GM18519 (cell line): ENCODE data around the gene PTPN12.
"Not testable (repeated sequence)": the region's sequence is repeated elsewhere in the genome, so short reads cannot be mapped to it uniquely, and the experiment has no call there.

ENCODE experiments used
- ATAC-seq: cut with Tn5 transposase; IDR thresholded peaks from one replicate; pipeline ENCODE4 v1.9.1; 2021; ENCODE audit warnings: mild to moderate bottlenecking, moderate library complexity; ENCODE audit not compliant: unreplicated experiment, low FRiP score

PTPN12 gene

DNA sequence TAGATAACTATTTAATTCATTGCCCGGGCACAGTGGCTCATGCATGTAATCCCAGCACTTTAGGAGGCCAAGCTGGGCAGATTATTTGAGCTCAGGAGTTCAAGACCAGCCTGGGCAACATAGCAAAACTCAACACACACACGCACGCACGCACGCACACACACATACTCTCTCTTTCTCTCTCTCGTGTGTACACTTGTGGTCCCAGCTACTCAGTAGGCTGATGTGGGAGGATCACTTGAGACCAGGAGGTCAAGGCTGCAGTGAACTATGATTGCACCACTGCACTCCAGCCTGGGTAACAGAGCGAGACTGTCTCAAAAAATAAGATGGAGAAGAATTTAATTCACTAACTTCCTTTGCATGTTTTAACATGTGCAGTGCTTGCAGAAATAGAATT is 38.1 kb downstream of the PTPN12 start:
- no peak for ATAC-seq

- ATAC-seq, result no peak
These were observed 39.8 kb downstream of the PTPN12 start for GRCh38 chr7:77576856-77577255.

DNA sequence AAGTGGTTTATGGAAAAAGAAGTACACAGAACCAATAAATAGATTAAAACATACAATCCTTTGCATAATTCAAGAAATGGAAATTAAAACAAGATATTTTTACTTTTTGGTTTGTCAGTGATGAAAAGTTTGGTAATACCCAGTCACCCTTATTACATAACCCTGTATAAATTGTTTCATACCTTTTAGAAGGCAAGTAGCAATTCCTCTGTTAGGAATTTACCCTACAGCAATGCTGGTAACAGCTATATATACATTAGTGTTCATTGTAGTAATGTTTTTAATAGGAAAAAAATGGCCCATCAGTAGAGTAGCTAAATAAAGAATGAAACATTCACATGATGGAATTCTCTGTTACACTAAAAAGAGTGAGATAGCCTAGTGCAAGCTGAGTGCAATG is 42.7 kb downstream of the PTPN12 start:
- no peak for ATAC-seq

DNA sequence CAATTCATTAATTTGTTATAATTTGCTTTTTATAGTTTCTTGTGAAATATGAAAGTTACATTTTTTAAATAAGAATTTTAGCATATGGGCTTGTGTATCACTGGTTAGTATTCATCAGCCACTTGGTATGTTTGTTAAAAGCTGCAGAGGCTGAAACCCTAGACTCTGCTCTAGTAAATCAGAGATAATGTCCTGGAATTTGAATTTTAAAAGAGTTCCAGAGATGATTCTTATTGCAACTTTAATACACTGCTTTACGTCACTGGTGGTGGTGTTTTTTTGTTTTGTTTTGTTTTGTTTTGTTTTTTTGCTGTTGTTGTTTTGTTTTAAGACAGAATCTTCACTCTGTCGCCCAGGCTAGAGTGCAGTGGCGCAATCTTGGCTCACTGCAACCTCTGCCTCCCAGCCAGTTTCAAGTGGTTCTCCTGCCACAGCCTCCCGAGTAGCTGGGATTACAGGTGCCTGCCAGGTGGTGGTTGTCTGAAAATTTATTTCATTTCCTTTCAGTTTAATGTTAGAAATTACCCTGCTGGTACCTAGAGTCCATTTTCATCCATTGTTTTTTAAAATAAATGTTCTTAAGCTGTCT is 43.8 kb downstream of the PTPN12 start:
- no peak for ATAC-seq

DNA sequence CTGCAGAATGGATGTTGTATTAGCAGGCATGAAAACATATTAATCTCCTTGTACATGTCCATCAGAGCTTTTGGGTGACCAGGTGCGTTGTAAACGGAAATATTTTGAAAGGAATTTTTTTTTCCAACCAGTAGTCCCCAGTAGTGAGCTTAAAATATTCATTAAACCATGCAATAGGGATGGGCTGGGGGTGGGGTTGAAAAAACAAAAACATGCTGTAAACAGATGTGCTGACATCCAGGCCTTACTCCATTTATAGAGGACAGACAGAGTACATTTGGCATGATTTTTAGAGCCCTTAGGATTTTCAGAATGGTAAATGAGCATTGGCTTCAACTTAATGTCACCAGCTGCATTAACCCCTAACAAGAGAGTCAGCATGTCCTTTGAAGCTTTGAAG is 50.2 kb downstream of the PTPN12 start:
- no peak for ATAC-seq

DNA sequence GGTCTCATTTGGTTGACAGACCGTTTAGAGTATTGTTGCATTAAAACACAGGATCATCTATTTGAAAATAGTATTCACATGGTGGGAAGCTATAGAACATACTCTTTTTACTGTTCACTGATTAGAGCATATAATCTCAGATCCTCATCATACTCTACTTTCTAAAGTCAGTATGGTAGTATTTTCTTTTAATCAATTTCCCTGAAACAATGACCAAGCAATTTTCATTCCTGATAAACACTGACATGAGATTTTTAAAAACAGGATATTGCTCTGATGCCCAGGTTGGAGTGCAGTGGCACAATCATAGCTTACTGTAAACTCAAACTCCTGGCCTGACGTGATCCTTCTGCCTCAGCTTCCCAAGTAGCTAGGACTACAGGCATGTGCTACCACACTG is 63.9 kb downstream of the PTPN12 start:
- ATAC-seq, result no peak

GRCh38 chr7:77606562-77606961 is 69.5 kb downstream of the PTPN12 start:
- no peak for ATAC-seq

DNA sequence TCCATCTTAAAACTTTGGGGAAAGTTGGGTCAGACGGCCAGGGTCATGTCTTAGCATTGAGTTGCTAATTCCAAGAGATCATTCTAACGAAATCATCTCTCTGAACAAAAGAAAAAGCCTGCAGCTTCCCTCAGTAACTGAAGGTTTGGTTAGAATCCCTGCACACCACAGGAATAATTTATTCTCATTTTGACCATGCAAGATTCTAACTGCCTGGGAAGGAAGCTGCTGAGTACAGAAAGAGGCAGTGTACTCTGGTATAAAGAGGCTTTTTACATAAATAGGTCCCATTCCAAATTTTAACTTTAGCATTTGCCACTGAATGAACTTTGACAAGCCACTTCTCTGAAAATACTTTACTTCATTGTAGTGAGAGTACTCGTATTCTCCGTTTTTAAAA is 82.2 kb downstream of the PTPN12 start:
- no peak for ATAC-seq

GRCh38 chr7:77626586-77627308 is 89.7 kb downstream of the PTPN12 start:
- ATAC-seq, result no peak

GRCh38 chr7:77627309-77627676 is 90.2 kb downstream of the PTPN12 start:
- no peak for ATAC-seq

- no peak for ATAC-seq
These were observed 92.7 kb downstream of the PTPN12 start for GRCh38 chr7:77629797-77630196.

- no peak for ATAC-seq
These were observed 94.7 kb downstream of the PTPN12 start for GRCh38 chr7:77631820-77632219.

GRCh38 chr7:77644774-77645173 is 107.7 kb downstream of the PTPN12 start:
- ATAC-seq, result no peak

DNA sequence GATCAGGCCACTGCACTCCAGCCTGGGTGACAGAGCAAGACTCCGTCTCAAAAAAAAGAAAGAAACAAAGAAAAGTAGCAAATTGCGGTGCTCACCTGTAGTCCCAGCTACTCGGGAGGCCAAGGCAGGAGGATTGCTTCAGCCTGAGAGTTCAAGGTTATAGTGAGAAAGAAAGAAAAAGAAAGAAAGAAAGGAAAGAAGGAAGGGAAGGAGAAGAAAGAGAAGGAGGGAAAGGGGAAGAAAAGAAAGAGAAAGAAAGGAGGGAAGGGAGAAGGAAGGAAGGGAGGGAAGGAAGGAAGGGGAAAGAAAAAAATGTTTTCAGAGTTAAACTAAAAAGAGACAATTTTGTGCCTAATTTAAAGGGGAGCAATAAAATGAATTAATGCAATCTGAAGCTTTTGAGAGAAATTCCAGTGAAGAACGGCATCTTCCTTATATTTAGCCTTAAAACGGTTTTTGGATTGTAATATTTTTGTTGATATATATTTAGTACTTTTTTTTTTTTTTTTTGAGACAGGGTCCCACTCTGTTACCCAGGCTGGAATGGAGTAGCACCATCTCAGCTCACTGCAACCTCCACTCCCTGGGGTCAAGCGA is 111.7 kb downstream of the PTPN12 start:
- ATAC-seq, result no peak

GRCh38 chr7:77649716-77650349 is 112.7 kb downstream of the PTPN12 start:
- no peak for ATAC-seq

DNA sequence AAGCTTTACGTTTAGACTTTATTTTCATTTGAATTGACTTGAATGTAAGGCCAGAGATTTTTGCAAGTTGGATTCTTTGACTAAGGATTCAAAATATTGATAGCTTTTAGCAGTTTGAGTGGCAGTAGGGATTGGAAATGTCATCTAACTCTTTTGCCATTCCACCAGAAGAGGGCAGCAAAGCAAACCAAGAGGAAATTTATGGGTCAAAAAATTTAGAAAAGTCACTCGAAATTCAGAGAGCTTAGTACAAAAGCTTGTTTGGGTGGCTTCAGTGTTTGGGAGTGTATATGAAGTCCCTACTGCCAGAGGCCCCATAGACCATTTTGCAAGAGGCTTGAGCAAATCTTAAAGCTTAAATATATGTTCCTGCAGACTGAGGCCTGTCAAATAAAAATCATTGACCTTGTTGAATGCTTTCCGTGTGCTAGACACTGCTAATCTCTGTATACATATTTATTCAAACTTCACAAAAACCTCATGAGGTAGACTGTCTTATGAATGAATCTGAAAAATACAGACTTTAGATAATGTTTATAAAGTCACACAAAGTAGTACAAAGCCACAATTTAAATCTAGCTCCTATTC is 114.6 kb downstream of the PTPN12 start:
- no peak for ATAC-seq

GRCh38 chr7:77652826-77653225 is 115.7 kb downstream of the PTPN12 start:
- ATAC-seq, result not testable (repeated sequence)

GRCh38 chr7:77653572-77653971 is 116.5 kb downstream of the PTPN12 start:
- no peak for ATAC-seq

DNA sequence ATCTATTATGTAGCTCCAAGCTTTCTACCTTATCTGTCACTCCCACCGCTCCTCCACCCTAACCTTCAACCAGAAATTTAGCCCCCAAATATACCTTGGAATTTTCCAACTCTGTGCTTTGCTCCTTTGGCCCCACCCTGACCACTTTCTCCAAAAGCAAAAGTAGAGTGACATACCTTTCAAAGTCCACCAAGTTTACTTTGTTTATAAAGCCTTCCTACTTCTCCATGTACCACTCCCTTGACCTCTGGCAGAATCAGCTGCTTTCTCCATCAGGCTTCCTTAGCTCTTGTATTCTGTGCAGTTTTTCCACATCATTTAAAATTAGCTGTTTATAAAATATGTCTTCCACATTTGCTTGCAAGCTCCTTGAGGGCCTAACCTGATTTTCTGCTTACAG is 118.3 kb downstream of the PTPN12 start:
- ATAC-seq, result no peak

GRCh38 chr7:77655836-77656455 is 118.9 kb downstream of the PTPN12 start:
- no peak for ATAC-seq
